ENCODE measurements around the gene PCNX1.

Gene PCNX1

GRCh38 chr14:71036433-71036832 lies 129.2 kb downstream of the PCNX1 start:
- peaks cover 5% of the 10 kb centered on the region for H3K79me2 ChIP-seq
- no peaks in the 10 kb centered on the region for H3K36me3 ChIP-seq (ENCODE audit: control insufficient read depth, insufficient read depth, low read length)
- no peak overlapping the region for H3K27ac ChIP-seq
- H3K4me1 ChIP-seq: no peaks in the 10 kb centered on the region
- H3K4me2 ChIP-seq (ENCODE audit: low read length): no peak overlapping the region
- no peak overlapping the region for H2AFZ ChIP-seq
- H3K9ac ChIP-seq: no peak overlapping the region
- no peaks in the 10 kb centered on the region for H3K27me3 ChIP-seq (ENCODE audit: control insufficient read depth, insufficient read depth, low read length)
- no peak overlapping the region for H3K4me3 ChIP-seq (ENCODE audit: low read depth, low read length)
- no peak for TF ChIP-seq CTCF (IDR thresholded peaks at IDR 0.05)
- H3K9me3 ChIP-seq (ENCODE audit: control insufficient read depth, low read length): no peaks in the 10 kb centered on the region

DNA sequence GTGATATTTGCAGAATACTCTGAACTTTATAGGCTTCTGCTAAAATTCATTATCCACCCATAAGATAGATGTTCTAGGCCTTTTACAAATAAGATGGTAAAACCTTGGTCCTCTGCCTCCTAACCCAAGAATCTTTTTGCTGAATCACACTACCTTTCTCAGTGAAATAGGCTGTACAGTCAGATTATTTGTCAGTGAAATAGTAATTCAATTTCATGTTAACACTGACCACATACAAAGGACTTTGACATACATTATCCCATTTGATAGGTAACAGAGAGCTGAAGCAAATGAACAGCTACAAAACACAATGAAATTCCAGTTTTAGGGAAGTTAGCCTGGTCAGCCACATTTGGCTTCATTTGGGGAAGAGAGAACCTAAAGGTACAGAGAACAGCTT lies 141.1 kb downstream of the PCNX1 start:
- H3K36me3 ChIP-seq (ENCODE audit: control insufficient read depth, insufficient read depth, low read length): no peaks in the 10 kb centered on the region
- H3K4me2 ChIP-seq (ENCODE audit: low read length): no peak overlapping the region
- TF ChIP-seq CTCF (IDR thresholded peaks at IDR 0.05): no peak
- no peak overlapping the region for H3K27ac ChIP-seq
- no peak overlapping the region for H2AFZ ChIP-seq
- no peak overlapping the region for H3K4me3 ChIP-seq (ENCODE audit: low read depth, low read length)
- no peaks in the 10 kb centered on the region for H3K9me3 ChIP-seq (ENCODE audit: control insufficient read depth, low read length)
- no peaks in the 10 kb centered on the region for H3K79me2 ChIP-seq
- no peaks in the 10 kb centered on the region for H3K27me3 ChIP-seq (ENCODE audit: control insufficient read depth, insufficient read depth, low read length)
- H3K4me1 ChIP-seq: no peaks in the 10 kb centered on the region
- no peak overlapping the region for H3K9ac ChIP-seq

DNA sequence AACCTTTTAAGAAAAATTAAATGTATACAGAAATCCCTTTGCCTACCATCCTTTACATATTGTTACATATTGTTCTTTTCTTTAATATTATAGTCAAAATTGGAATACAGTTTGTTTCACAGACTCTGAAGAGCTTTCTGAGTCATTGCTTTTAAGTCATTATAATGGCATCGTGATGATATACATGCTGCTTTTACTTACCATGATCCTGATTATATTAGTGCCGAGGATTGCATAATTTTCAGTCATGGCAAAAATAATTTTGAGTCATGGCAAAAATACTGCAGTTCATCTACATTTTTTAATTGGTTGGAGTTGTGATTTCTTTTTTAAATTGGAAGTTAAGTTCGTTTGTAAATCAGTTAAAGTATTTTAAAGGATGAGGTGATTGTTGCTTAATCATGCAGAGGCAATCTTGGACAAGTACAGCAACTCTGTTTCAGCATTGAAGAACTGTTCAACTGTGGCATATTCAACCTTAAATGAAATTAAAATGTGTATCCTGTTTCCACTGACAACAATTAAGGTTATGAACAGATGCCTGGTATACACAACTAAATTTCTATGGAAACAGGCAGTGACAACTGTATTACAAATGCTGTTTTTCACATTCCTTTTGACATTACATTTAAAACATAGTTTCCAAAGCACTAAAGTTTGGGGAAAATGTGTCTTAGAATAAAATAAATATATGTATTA lies 142.3 kb downstream of the PCNX1 start:
- Histone ChIP-seq H3K79me2 (no peaks in the 10 kb centered on the region), H3K4me2 (ENCODE audit: low read length) (no peak overlapping the region), H3K4me3 (ENCODE audit: low read depth, low read length) (no peak overlapping the region), H2AFZ (no peak overlapping the region), H3K27me3 (ENCODE audit: control insufficient read depth, insufficient read depth, low read length) (no peaks in the 10 kb centered on the region), H3K4me1 (no peaks in the 10 kb centered on the region), H3K36me3 (ENCODE audit: control insufficient read depth, insufficient read depth, low read length) (no peaks in the 10 kb centered on the region), H3K9me3 (ENCODE audit: control insufficient read depth, low read length) (no peaks in the 10 kb centered on the region), H3K27ac (no peak overlapping the region), H3K9ac (no peak overlapping the region)
- TF ChIP-seq CTCF (IDR thresholded peaks at IDR 0.05): no peak

DNA sequence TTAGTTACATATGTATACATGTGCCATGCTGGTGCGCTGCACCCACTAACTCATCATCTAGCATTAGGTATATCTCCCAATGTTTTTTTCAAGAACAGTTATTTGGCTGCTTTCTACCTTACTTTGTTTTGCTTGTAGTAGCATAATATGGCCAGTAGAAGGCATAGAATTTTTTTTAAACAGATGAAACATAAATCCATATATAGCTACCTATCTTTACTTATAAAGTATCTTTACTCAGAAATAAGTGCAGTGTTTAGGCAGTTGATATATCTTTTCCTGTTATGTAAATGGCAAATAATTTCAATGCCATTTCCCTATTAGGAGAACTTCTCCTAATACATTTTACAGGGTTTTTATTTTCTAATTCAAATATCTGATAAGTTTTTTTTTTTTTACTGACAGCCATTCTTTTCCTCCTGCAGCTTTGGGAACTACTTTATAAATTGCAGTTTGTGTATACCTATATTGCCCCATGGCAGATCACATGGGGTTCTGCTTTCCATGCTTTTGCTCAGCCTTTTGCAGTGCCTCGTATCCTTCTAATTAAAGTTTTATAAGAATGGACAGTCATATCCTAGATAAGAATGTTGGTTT lies 143.1 kb downstream of the PCNX1 start:
- Histone ChIP-seq H3K79me2 (no peaks in the 10 kb centered on the region), H2AFZ (no peak overlapping the region), H3K4me2 (ENCODE audit: low read length) (no peak overlapping the region), H3K36me3 (ENCODE audit: control insufficient read depth, insufficient read depth, low read length) (no peaks in the 10 kb centered on the region), H3K9me3 (ENCODE audit: control insufficient read depth, low read length) (no peaks in the 10 kb centered on the region), H3K9ac (no peak overlapping the region), H3K4me3 (ENCODE audit: low read depth, low read length) (no peak overlapping the region), H3K27me3 (ENCODE audit: control insufficient read depth, insufficient read depth, low read length) (no peaks in the 10 kb centered on the region), H3K4me1 (no peaks in the 10 kb centered on the region), H3K27ac (no peak overlapping the region)
- TF ChIP-seq CTCF (IDR thresholded peaks at IDR 0.05): peak; percentile 28

GRCh38 chr14:71054706-71055105 lies 147.4 kb downstream of the PCNX1 start:
- TF ChIP-seq CTCF (IDR thresholded peaks at IDR 0.05): no peak
- Histone ChIP-seq H3K4me3 (ENCODE audit: low read depth, low read length) (no peak overlapping the region), H3K27me3 (ENCODE audit: control insufficient read depth, insufficient read depth, low read length) (no peaks in the 10 kb centered on the region), H3K36me3 (ENCODE audit: control insufficient read depth, insufficient read depth, low read length) (no peaks in the 10 kb centered on the region), H3K9ac (no peak overlapping the region), H2AFZ (no peak overlapping the region), H3K9me3 (ENCODE audit: control insufficient read depth, low read length) (no peaks in the 10 kb centered on the region), H3K79me2 (no peaks in the 10 kb centered on the region), H3K4me2 (ENCODE audit: low read length) (no peak overlapping the region), H3K4me1 (no peaks in the 10 kb centered on the region), H3K27ac (no peak overlapping the region)

Data from parathyroid adenoma (tissue), 2 donors.